ENCODE measurements around the gene ATP1A2. TPM values are rescaled to one million over a fixed set of nuclear protein-coding genes. Genes with fewer than 3 reads are reported as not detected.

ATP1A2 gene
- polyA plus RNA-seq, 1 experiment: 6.2 TPM

- CTCF ChIA-PET: interaction anchor here (0.9 to 1.2 kb wide), 2 partner anchors 22 to 81 kb away, joined by 4 read pairs; no protein-coding TSS in a partner anchor
- no peak for TF ChIP-seq CTCF (IDR thresholded peaks at IDR 0.05; ENCODE audit: low read depth, low read length)
- H3K4me3 ChIP-seq (ENCODE audit: low read depth, low read length): no peak overlapping the region
- H3K27me3 ChIP-seq (ENCODE audit: control insufficient read depth, insufficient read depth, low read length): peaks cover 33% of the 10 kb centered on the region
- POLR2A ChIA-PET: no interaction called here
- no peak overlapping the region for H3K27ac ChIP-seq (ENCODE audit: low read depth, low read length)
- no peak for DNase-seq (ENCODE audit: low read depth, low spot score)
- H3K9me3 ChIP-seq (ENCODE audit: control insufficient read depth, insufficient read depth, low read length): no peaks in the 10 kb centered on the region
These were observed 55.8 kb downstream of the ATP1A2 start for GRCh38 chr1:160171354-160171753.

GRCh38 chr1:160171980-160172379 lies 56.4 kb downstream of the ATP1A2 start:
- no peak for DNase-seq (ENCODE audit: low read depth, low spot score)
- Histone ChIP-seq H3K27me3 (ENCODE audit: control insufficient read depth, insufficient read depth, low read length) (peaks cover 28% of the 10 kb centered on the region), H3K27ac (ENCODE audit: low read depth, low read length) (no peak overlapping the region), H3K9me3 (ENCODE audit: control insufficient read depth, insufficient read depth, low read length) (no peaks in the 10 kb centered on the region), H3K4me3 (ENCODE audit: low read depth, low read length) (no peak overlapping the region)
- ChIA-PET CTCF (interaction anchor here (0.6 kb wide), 1 partner anchor 21 kb away, joined by 4 read pairs; no protein-coding TSS in a partner anchor), POLR2A (no interaction called here)
- no peak for TF ChIP-seq CTCF (IDR thresholded peaks at IDR 0.05; ENCODE audit: low read depth, low read length)

- Histone ChIP-seq H3K27ac (ENCODE audit: low read depth, low read length) (no peak overlapping the region), H3K27me3 (ENCODE audit: control insufficient read depth, insufficient read depth, low read length) (peaks cover 20% of the 10 kb centered on the region), H3K4me3 (ENCODE audit: low read depth, low read length) (no peak overlapping the region), H3K9me3 (ENCODE audit: control insufficient read depth, insufficient read depth, low read length) (no peaks in the 10 kb centered on the region)
- ChIA-PET POLR2A (no interaction called here), CTCF (interaction anchor here (0.5 to 0.8 kb wide), 2 partner anchors 92 to 435 kb away, joined by 3 to 4 read pairs; no protein-coding TSS in a partner anchor)
- no peak for DNase-seq (ENCODE audit: low read depth, low spot score)
- TF ChIP-seq CTCF (IDR thresholded peaks at IDR 0.05; ENCODE audit: low read depth, low read length): no peak
These were observed 61.7 kb downstream of the ATP1A2 start for GRCh38 chr1:160177231-160177630.

DNA sequence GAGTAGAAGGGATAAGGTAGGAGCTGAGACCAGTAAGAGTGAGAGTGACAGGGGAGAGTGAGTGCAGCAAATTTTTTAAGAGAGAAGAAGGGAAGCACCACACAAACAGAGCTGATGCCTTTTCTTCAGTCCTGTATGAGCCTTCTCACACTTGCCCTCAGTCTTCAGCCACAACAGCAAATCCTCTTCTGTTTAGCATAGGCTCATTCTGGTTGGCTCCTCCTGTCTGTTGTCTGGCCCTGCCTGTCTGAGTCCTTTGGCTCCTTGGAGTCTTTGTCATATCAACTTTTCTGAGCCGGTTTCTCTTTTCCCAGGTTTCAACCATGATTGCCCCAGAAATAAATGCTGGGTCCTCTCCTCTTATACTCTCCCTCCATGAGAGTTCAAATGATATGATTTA lies 62.1 kb downstream of the ATP1A2 start:
- Histone ChIP-seq H3K4me3 (ENCODE audit: low read depth, low read length) (no peak overlapping the region), H3K27me3 (ENCODE audit: control insufficient read depth, insufficient read depth, low read length) (peaks cover 20% of the 10 kb centered on the region), H3K9me3 (ENCODE audit: control insufficient read depth, insufficient read depth, low read length) (no peaks in the 10 kb centered on the region), H3K27ac (ENCODE audit: low read depth, low read length) (no peak overlapping the region)
- TF ChIP-seq CTCF (IDR thresholded peaks at IDR 0.05; ENCODE audit: low read depth, low read length): no peak
- CTCF ChIA-PET: interaction anchor here (0.5 to 0.8 kb wide), 2 partner anchors 92 to 434 kb away, joined by 3 to 4 read pairs; no protein-coding TSS in a partner anchor
- no peak for DNase-seq (ENCODE audit: low read depth, low spot score)
- POLR2A ChIA-PET: no interaction called here

GRCh38 chr1:160178731-160179130 lies 63.2 kb downstream of the ATP1A2 start:
- CTCF ChIA-PET: interaction anchor here (0.9 to 3.3 kb wide), 2 partner anchors 15 to 74 kb away, joined by 3 to 27 read pairs; no protein-coding TSS in a partner anchor
- POLR2A ChIA-PET: no interaction called here

More at GRCh38 chr1:160178731-160179130, 63.2 kb downstream of the ATP1A2 start:
- no peak for DNase-seq (ENCODE audit: low read depth, low spot score)
- H3K9me3 ChIP-seq (ENCODE audit: control insufficient read depth, insufficient read depth, low read length): no peaks in the 10 kb centered on the region
- H3K27ac ChIP-seq (ENCODE audit: low read depth, low read length): no peak overlapping the region
- H3K4me3 ChIP-seq (ENCODE audit: low read depth, low read length): no peak overlapping the region
- peaks cover 12% of the 10 kb centered on the region for H3K27me3 ChIP-seq (ENCODE audit: control insufficient read depth, insufficient read depth, low read length)
- no peak for TF ChIP-seq CTCF (IDR thresholded peaks at IDR 0.05; ENCODE audit: low read depth, low read length)
